HCT116 (cell line): ENCODE measurements around the gene PXYLP1. TPM values are rescaled to one million over a fixed set of nuclear protein-coding genes. Genes with fewer than 3 reads are reported as not detected.

Experiments
- ATAC-seq: fragments of 200-7000 bp; cut with Tn5 transposase; 2 replicates; pipeline ENCODE4 v1.9.1; 2020; ENCODE audit warnings: mild to moderate bottlenecking, moderate library complexity
- BruUV-seq: library from RNA; stranded (reverse); fragments of 400-500 nt; replicated peaks from 2 replicates; lab custom pipeline; 2021; lab: Mats Ljungman, UMichigan
- CTCF ChIA-PET: fragments of 300-600 bp; sonication (Branson Sonifier 250); formaldehyde crosslinking; loops from one replicate; lab custom pipeline; 2021; ENCODE audit warnings: antibody characterized with exemption; lab: Charles Lee
- POLR2A ChIA-PET: fragments of 300-600, 350-600 bp; sonication (Branson Sonifier 250); formaldehyde crosslinking; loops from one replicate; lab custom pipeline; 2021; ENCODE audit warnings: antibody characterized with exemption; lab: Charles Lee
- RAD21 ChIA-PET, 2 experiments: fragments of 300-600 bp; sonication (Branson Sonifier 250); formaldehyde crosslinking; loops; one replicate each; lab custom pipeline; 2023; ENCODE audit warnings: low total read pairs in 2 of 2; ENCODE audit not compliant: uncharacterized antibody in 2 of 2, unreplicated experiment in 2 of 2, low non-redundant PET in 1 of 2; lab: Charles Lee
- DNase-seq: peaks from one replicate; pipeline ENCODE4 v3.0.0-alpha.2; 2010; ENCODE audit warnings: low read depth, low spot score
- H2AFZ ChIP-seq: fragments of 200-600 bp; shearing (Covaris generic), sonication (generic); 2 replicates; pipeline ENCODE4 v1.6.1; 2017; ENCODE audit warnings: low read depth, mixed run types, mixed read lengths, antibody characterized with exemption, low read length; ENCODE audit not compliant: poor library complexity, severe bottlenecking
- H3K27ac ChIP-seq: 2 replicates; pipeline ENCODE4 v1.5.1; 2012; ENCODE audit warnings: low read depth, low read length
- H3K27me3 ChIP-seq: fragments of 200-600 bp; sonication (generic); 2 replicates; pipeline ENCODE4 v1.6.1; 2016; ENCODE audit warnings: mixed run types, low read length, mixed read lengths; ENCODE audit not compliant: insufficient read depth
- H3K36me3 ChIP-seq, 2 experiments: fragments of 200-500 bp in 1 of 2; fragments of 200-600 bp in 1 of 2; sonication (Bioruptor generic) in 1 of 2; sonication (generic) in 1 of 2; 2 replicates each; pipeline versions ENCODE4 v1.5.1 to v1.6.1; 2014 to 2016; ENCODE audit warnings: low read length in 2 of 2, inconsistent platforms in 1 of 2, mixed read lengths in 1 of 2, mixed run types in 1 of 2; ENCODE audit not compliant: insufficient read depth in 2 of 2, control insufficient read depth in 1 of 2
- H3K4me1 ChIP-seq, 2 experiments: fragments of 200-600 bp in 1 of 2; sonication (generic) in 1 of 2; 2 replicates each; pipeline versions ENCODE4 v1.5.1 to v1.6.1; 2012 to 2017; ENCODE audit warnings: low read length in 2 of 2, inconsistent platforms in 1 of 2, mild to moderate bottlenecking in 1 of 2, mixed read lengths in 1 of 2, mixed run types in 1 of 2, moderate library complexity in 1 of 2; ENCODE audit not compliant: insufficient read depth in 2 of 2, control insufficient read depth in 1 of 2
- H3K4me2 ChIP-seq: fragments of 200-600 bp; sonication (generic); 2 replicates; pipeline ENCODE4 v1.6.1; 2017; ENCODE audit warnings: mixed run types, low read length, mixed read lengths
- H3K4me3 ChIP-seq, 2 experiments: fragments of 200-600 bp in 1 of 2; sonication (generic) in 1 of 2; replicated peaks in 1 of 2; 2 replicates each; pipeline ENCODE4 v1.5.1; 2011 to 2016; ENCODE audit warnings: low read length in 2 of 2, control low read depth in 1 of 2, low read depth in 1 of 2, mild to moderate bottlenecking in 1 of 2, mixed read lengths in 1 of 2, mixed run types in 1 of 2
- H3K79me2 ChIP-seq: fragments of 200-600 bp; sonication (generic); 2 replicates; pipeline ENCODE4 v1.6.1; 2017; ENCODE audit warnings: mild to moderate bottlenecking, mixed run types, low read length, moderate library complexity, mixed read lengths; ENCODE audit not compliant: insufficient read depth
- H3K9ac ChIP-seq: fragments of 200-600 bp; sonication (generic); 2 replicates; pipeline ENCODE4 v1.6.1; 2016; ENCODE audit warnings: low read length, mixed read lengths
- H3K9me2 ChIP-seq: fragments of 200-600 bp; sonication (generic), shearing (Covaris generic); 2 replicates; pipeline ENCODE4 v1.6.1; 2017; ENCODE audit warnings: mixed run types, mild to moderate bottlenecking, moderate library complexity; ENCODE audit not compliant: insufficient read depth
- H3K9me3 ChIP-seq, 2 experiments: fragments of 200-500 bp in 1 of 2; fragments of 200-600 bp in 1 of 2; sonication (Bioruptor generic) in 1 of 2; sonication (generic) in 1 of 2; 2 replicates each; pipeline ENCODE4 v1.6.1; 2014 to 2017; ENCODE audit warnings: low read length in 2 of 2, mixed read lengths in 2 of 2, inconsistent platforms in 1 of 2, low read depth in 1 of 2, mild to moderate bottlenecking in 1 of 2, mixed run types in 1 of 2, moderate library complexity in 1 of 2; ENCODE audit not compliant: control insufficient read depth in 1 of 2, insufficient read depth in 1 of 2
- H4K20me1 ChIP-seq: fragments of 200-600 bp; sonication (generic), shearing (Covaris generic); 2 replicates; pipeline ENCODE4 v1.6.1; 2017; ENCODE audit warnings: mixed run types, mild to moderate bottlenecking, moderate library complexity; ENCODE audit not compliant: insufficient read depth
- CBX3 ChIP-seq: IDR thresholded peaks from 2 replicates; pipeline ENCODE4 v1.6.1; 2012; ENCODE audit warnings: low read depth
- CTCF ChIP-seq, 3 experiments: fragments of 200-600 bp in 1 of 3; sonication (generic) in 1 of 3; IDR thresholded peaks in 2 of 3; conservative IDR thresholded peaks in 1 of 3; 2 replicates each; pipeline ENCODE4 v1.5.1; 2012 to 2017; ENCODE audit warnings: low read depth in 2 of 3, low read length in 2 of 3, antibody characterized with exemption in 1 of 3, borderline replicate concordance in 1 of 3, control low read depth in 1 of 3, mild to moderate bottlenecking in 1 of 3, mixed read lengths in 1 of 3, mixed run types in 1 of 3, moderate library complexity in 1 of 3; ENCODE audit not compliant: insufficient read depth in 1 of 3
- EGR1 ChIP-seq: IDR thresholded peaks from 2 replicates; pipeline ENCODE4 v1.6.1; 2012; ENCODE audit warnings: low read depth
- EZH2 ChIP-seq: fragments of 200-600 bp; sonication (generic); IDR thresholded peaks from 2 replicates; pipeline ENCODE4 v1.6.1; 2017; ENCODE audit warnings: antibody characterized with exemption, mixed run types
- POLR2A ChIP-seq: IDR thresholded peaks from 2 replicates; pipeline ENCODE4 v1.7.0; 2011; ENCODE audit warnings: borderline replicate concordance; ENCODE audit not compliant: insufficient read depth, insufficient read length; ENCODE audit errors: extremely low read depth
- POLR2AphosphoS5 ChIP-seq: IDR thresholded peaks from 2 replicates; pipeline ENCODE4 v1.6.1; 2011; ENCODE audit warnings: mild to moderate bottlenecking, low read depth, low read length, moderate library complexity
- RAD21 ChIP-seq: IDR thresholded peaks from 2 replicates; pipeline ENCODE4 v1.6.1; 2012; ENCODE audit warnings: low read depth, mild to moderate bottlenecking
- REST ChIP-seq: IDR thresholded peaks from 2 replicates; pipeline ENCODE4 v1.6.1; 2012; ENCODE audit warnings: low read depth
- SP1 ChIP-seq: IDR thresholded peaks from 2 replicates; pipeline ENCODE4 v1.6.1; 2012; ENCODE audit warnings: low read depth
- TCF7L2 ChIP-seq: IDR thresholded peaks from 2 replicates; pipeline ENCODE4 v1.7.0; 2011; ENCODE audit warnings: borderline replicate concordance, inconsistent platforms; ENCODE audit not compliant: insufficient read depth, insufficient read length; ENCODE audit errors: extremely low read depth
- YY1 ChIP-seq: IDR thresholded peaks from 2 replicates; pipeline ENCODE4 v1.6.1; 2011; ENCODE audit warnings: low read length, low read depth, moderate library complexity, mild to moderate bottlenecking; ENCODE audit not compliant: insufficient replicate concordance; ENCODE audit errors: extremely low read depth
- ZFX ChIP-seq: fragments of 450-650 bp; IDR thresholded peaks from 2 replicates; pipeline ENCODE4 v1.6.1; 2017
- ZNF274 ChIP-seq: fragments of 200-500 bp; sonication (Bioruptor generic); IDR thresholded peaks from 2 replicates; pipeline ENCODE4 v1.6.1; 2014; ENCODE audit warnings: mild to moderate bottlenecking, low read depth, low read length, inconsistent platforms
- intact Hi-C: fragments of 100-400 bp; cut with micrococcal nuclease; formaldehyde crosslinking; loops from 2 replicates; pipeline ENCODE4 v1.10.0; 2022
- total RNA-seq: library from RNA; stranded (reverse); gene quantifications from one replicate; pipeline ENCODE4 v1.2.1, GENCODE V29; 2021; ENCODE audit not compliant: unreplicated experiment
- TF ChIP-seq, protein P1 (sequence below): IDR thresholded peaks from 2 replicates; pipeline ENCODE4 v1.6.1; 2012
- TF ChIP-seq, protein P2 (sequence below): IDR thresholded peaks from 2 replicates; pipeline ENCODE4 v1.6.1; 2012

Gene PXYLP1
- total RNA-seq, 1 experiment from 2014 or later = 15.3 TPM

DNA sequence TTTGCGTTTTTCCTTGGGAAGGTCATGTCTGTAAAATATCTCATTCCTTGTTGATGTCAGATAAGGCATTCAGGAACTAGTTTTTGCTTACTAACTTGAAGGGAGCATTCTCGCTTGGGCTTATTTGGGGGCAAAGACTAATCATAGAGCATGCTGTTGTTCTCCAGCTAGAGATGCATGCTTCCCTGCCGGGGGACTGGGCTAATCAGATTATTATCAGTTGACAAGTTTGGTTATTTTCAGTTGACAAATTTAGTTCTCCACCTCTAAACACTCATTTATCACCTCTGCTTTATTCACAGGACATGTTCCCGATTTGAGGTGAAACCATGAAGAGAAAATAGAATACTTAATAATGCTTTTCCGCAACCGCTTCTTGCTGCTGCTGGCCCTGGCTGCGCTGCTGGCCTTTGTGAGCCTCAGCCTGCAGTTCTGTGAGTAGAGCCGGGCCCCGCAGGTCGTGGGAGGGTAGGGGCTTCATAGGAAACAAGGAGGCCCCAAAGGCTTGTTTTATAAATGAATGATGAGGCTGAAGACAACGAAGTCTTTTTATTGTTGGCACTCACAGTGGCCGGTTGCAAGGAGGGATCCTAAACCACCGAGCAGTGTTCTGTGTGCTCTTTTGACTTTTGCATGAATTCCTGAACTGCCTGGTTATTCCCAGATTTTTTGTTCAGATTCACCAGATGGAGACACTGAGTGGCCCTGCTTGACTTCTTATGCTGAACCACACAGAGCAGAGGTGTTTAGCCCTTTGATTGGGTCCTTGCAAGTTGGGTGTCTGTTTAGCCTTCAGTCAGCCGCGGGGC, 28.4 kb downstream of the PXYLP1 start:
- BruUV-seq = no TSS peak
- ChIA-PET RAD21 (no interaction called here), POLR2A (no interaction called here), CTCF (no interaction called here)
- intact Hi-C loops = no loop called here
- Histone ChIP-seq H3K79me2 (no peaks in the 10 kb centered on the region), H3K4me2 (no peak overlapping the region), H3K27me3 (no peaks in the 10 kb centered on the region), H3K9me3 (no peaks in the 10 kb centered on the region), H3K27ac (no peak overlapping the region), H3K4me3 (no peak overlapping the region), H3K9ac (no peak overlapping the region), H2AFZ (no peak overlapping the region), H4K20me1 (peaks cover 4% of the 10 kb centered on the region; the same call in 1 of the 2 replicates), H3K9me2 (no peaks in the 10 kb centered on the region), H3K36me3 (no peaks in the 10 kb centered on the region), H3K4me1 (no peaks in the 10 kb centered on the region)
- ATAC-seq = no peak
- TF ChIP-seq, protein P1, sequence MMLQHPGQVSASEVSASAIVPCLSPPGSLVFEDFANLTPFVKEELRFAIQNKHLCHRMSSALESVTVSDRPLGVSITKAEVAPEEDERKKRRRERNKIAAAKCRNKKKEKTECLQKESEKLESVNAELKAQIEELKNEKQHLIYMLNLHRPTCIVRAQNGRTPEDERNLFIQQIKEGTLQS = no peak
- no peak for TF ChIP-seq REST
- no peak for TF ChIP-seq EGR1
- no peak for TF ChIP-seq CBX3
- TF ChIP-seq ZNF274 = no peak
- no peak for TF ChIP-seq SP1
- TF ChIP-seq, protein P2, sequence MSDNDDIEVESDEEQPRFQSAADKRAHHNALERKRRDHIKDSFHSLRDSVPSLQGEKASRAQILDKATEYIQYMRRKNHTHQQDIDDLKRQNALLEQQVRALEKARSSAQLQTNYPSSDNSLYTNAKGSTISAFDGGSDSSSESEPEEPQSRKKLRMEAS = no peak
- TF ChIP-seq YY1 = no peak
- no peak for TF ChIP-seq ZFX
- no peak for TF ChIP-seq POLR2A
- no peak for TF ChIP-seq POLR2AphosphoS5
- TF ChIP-seq EZH2 = no peak
- no peak for TF ChIP-seq RAD21
- no peak for TF ChIP-seq TCF7L2
- no peak for TF ChIP-seq CTCF (IDR thresholded peaks at IDR 0.05 in 2 of 3, conservative IDR thresholded peaks at IDR 0.05 in 1 of 3; ENCODE audit: borderline replicate concordance in 1 of 3, insufficient read depth in 1 of 3, low read depth in 2 of 3, low read length in 2 of 3)
- DNase-seq = no peak
